ENCODE data around the gene AGRP. TPM values are rescaled to one million over a fixed set of nuclear protein-coding genes. Genes with fewer than 3 reads are reported as not detected.
A peak's percentile ranks its signal among the peaks of the same experiment; 100 is the strongest.

Gene AGRP
- total RNA-seq, 1 donor from 2014 or later: not detected

GRCh38 chr16:67506468-67506867 lies 23.1 kb upstream of the AGRP start:
- CTCF ChIA-PET: interaction anchor here (1.2 kb wide), 1 partner anchor 14 kb away, joined by 5 read pairs; no protein-coding TSS in a partner anchor
- Mint-ChIP-seq H3K27me3 (no peaks in the 10 kb centered on the region), H3K9me3 (no peaks in the 10 kb centered on the region), H3K4me1 (peaks cover 50% of the 10 kb centered on the region), H3K27ac (peak overlapping the region; percentile 50), H3K36me3 (ENCODE audit: low read depth) (peaks cover 7% of the 10 kb centered on the region), H3K4me3 (no peak overlapping the region)
- POLR2A ChIA-PET: interaction anchor here (0.6 to 1.5 kb wide), 4 partner anchors 11 to 648 kb away, joined by 3 to 5 read pairs (median 4); partner anchors contain the start of gene ATP6V0D1
- no peak for TF ChIP-seq CTCF (IDR thresholded peaks at IDR 0.05)
- intact Hi-C loops (cut with micrococcal nuclease): no loop called here
- ATAC-seq (ENCODE audit: low read depth) (no peak), DNase-seq (no peak)

GRCh38 chr16:67504031-67505021 lies 21.0 kb upstream of the AGRP start:
- POLR2A ChIA-PET: interaction anchor here (0.6 to 1.4 kb wide), 3 partner anchors 9 to 16 kb away, joined by 3 to 7 read pairs (median 5); no protein-coding TSS in a partner anchor
- H3K36me3 Mint-ChIP-seq (ENCODE audit: low read depth): peaks cover 12% of the 10 kb centered on the region
- intact Hi-C loops (cut with micrococcal nuclease): no loop called here

GRCh38 chr16:67499106-67499505 lies 15.8 kb upstream of the AGRP start:
- ChIA-PET POLR2A (interaction anchor here (0.8 kb wide), 1 partner anchor 18 kb away, joined by 5 read pairs; no protein-coding TSS in a partner anchor), CTCF (interaction anchor here (1.2 to 14.6 kb wide), 2 partner anchors 17 to 170 kb away, joined by 3 to 298 read pairs; no protein-coding TSS in a partner anchor)
- ATAC-seq (ENCODE audit: low read depth) (no peak), DNase-seq (no peak)
- no peak overlapping the region for H3K27ac Mint-ChIP-seq
- H3K27me3 Mint-ChIP-seq: no peaks in the 10 kb centered on the region
- intact Hi-C loops (cut with micrococcal nuclease): no loop called here
- H3K36me3 Mint-ChIP-seq (ENCODE audit: low read depth): peaks cover 23% of the 10 kb centered on the region
- H3K4me3 Mint-ChIP-seq: no peak overlapping the region
- peaks cover 28% of the 10 kb centered on the region for H3K4me1 Mint-ChIP-seq
- no peak for TF ChIP-seq CTCF (IDR thresholded peaks at IDR 0.05)
- no peaks in the 10 kb centered on the region for H3K9me3 Mint-ChIP-seq

More at GRCh38 chr16:67504031-67505021, 21.0 kb upstream of the AGRP start:
- H3K27me3 Mint-ChIP-seq: no peaks in the 10 kb centered on the region
- no peaks in the 10 kb centered on the region for H3K9me3 Mint-ChIP-seq
- CTCF ChIA-PET: interaction anchor here (1.3 to 1.7 kb wide), 2 partner anchors 10 kb away, joined by 3 to 4 read pairs; no protein-coding TSS in a partner anchor
- no peak for TF ChIP-seq CTCF (IDR thresholded peaks at IDR 0.05)
- DNase-seq (no peak), ATAC-seq (ENCODE audit: low read depth) (peak; percentile 81)
- H3K27ac Mint-ChIP-seq: peak overlapping the region; percentile 88
- H3K4me1 Mint-ChIP-seq: peaks cover 45% of the 10 kb centered on the region
- peak overlapping the region; percentile 48 for H3K4me3 Mint-ChIP-seq

GRCh38 chr16:67490335-67491096 lies 7.2 kb upstream of the AGRP start:
- H3K4me1 Mint-ChIP-seq: peaks cover 77% of the 10 kb centered on the region
- no peaks in the 10 kb centered on the region for H3K9me3 Mint-ChIP-seq
- ATAC-seq (ENCODE audit: low read depth) (no peak), DNase-seq (no peak)
- ChIA-PET POLR2A (interaction anchor here (0.6 to 7.5 kb wide), 12 partner anchors 9 to 1850 kb away, joined by 3 to 98 read pairs (median 5); partner anchors contain the start of genes ATP6V0D1 and CTCF), CTCF (interaction anchor here (0.7 to 14.6 kb wide), 6 partner anchors 10 to 550 kb away, joined by 3 to 298 read pairs (median 8); partner anchors contain the start of genes ATP6V0D1 and CARMIL2)
- intact Hi-C loops (cut with micrococcal nuclease): loop anchor here (5.0 kb wide), 1 partner anchor 552 kb away; no protein-coding TSS in a partner anchor
- H3K27me3 Mint-ChIP-seq: no peaks in the 10 kb centered on the region
- H3K36me3 Mint-ChIP-seq (ENCODE audit: low read depth): peaks cover 13% of the 10 kb centered on the region
- H3K27ac Mint-ChIP-seq: peak overlapping the region; percentile 89
- peak overlapping the region; percentile 61 for H3K4me3 Mint-ChIP-seq
- TF ChIP-seq CTCF (IDR thresholded peaks at IDR 0.05): no peak
